Nephron progenitor cell (in vitro differentiated cells): ENCODE measurements around the gene RGS12.
A peak's percentile ranks its signal among the peaks of the same experiment; 100 is the strongest.

Experiments used
- DNase-seq: peaks from one replicate; pipeline ENCODE4 v3.0.0; 2021
- H3K27ac Mint-ChIP-seq: 2 replicates; pipeline ENCODE4 v1.8.0; 2021; ENCODE audit warnings: mild to moderate bottlenecking, moderate library complexity, mixed read lengths
- H3K27me3 Mint-ChIP-seq: 2 replicates; pipeline ENCODE4 v1.8.0; 2021; ENCODE audit warnings: mild to moderate bottlenecking, low read depth, mixed read lengths; ENCODE audit not compliant: poor library complexity
- H3K36me3 Mint-ChIP-seq: 2 replicates; pipeline ENCODE4 v1.8.0; 2021; ENCODE audit warnings: low read depth, mixed read lengths
- H3K4me1 Mint-ChIP-seq: 2 replicates; pipeline ENCODE4 v1.8.0; 2021; ENCODE audit warnings: mixed read lengths
- H3K4me3 Mint-ChIP-seq: 2 replicates; pipeline ENCODE4 v1.8.0; 2021; ENCODE audit warnings: mild to moderate bottlenecking, moderate library complexity, mixed read lengths
- H3K9me3 Mint-ChIP-seq: 2 replicates; pipeline ENCODE4 v1.8.0; 2021; ENCODE audit warnings: mild to moderate bottlenecking, moderate library complexity, mixed read lengths
- TF ChIP-seq, protein P1 (sequence below): fragments of 200-600 bp; sonication (generic); IDR thresholded peaks from 2 replicates; pipeline ENCODE4 v1.5.0; 2021; ENCODE audit warnings: antibody characterized with exemption

Gene RGS12

DNA sequence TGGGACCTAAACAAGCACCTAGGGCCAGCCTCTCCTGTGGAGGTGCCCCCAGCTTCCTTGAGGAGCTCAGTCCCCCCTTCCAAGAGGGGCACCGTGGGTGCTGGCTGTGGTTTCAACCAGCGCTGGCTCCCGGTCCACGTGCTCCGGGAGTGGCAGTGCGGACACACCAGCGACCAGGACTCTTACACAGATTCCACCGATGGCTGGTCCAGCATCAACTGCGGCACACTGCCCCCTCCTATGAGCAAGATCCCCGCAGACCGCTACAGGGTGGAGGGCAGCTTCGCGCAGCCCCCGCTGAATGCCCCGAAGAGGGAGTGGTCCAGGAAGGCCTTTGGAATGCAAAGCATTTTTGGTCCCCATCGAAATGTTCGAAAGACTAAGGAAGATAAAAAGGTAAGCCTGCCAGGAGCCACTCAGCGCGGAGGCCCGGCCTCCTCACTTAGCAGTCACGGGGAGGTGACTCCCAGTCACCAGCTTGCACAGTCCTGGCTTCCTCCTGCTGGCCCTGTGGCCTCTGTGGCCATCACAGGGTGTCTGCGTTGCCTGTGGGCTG is 24.9 kb downstream of the RGS12 start:
- H3K27ac Mint-ChIP-seq: no peak overlapping the region
- DNase-seq: no peak
- TF ChIP-seq, protein P1, sequence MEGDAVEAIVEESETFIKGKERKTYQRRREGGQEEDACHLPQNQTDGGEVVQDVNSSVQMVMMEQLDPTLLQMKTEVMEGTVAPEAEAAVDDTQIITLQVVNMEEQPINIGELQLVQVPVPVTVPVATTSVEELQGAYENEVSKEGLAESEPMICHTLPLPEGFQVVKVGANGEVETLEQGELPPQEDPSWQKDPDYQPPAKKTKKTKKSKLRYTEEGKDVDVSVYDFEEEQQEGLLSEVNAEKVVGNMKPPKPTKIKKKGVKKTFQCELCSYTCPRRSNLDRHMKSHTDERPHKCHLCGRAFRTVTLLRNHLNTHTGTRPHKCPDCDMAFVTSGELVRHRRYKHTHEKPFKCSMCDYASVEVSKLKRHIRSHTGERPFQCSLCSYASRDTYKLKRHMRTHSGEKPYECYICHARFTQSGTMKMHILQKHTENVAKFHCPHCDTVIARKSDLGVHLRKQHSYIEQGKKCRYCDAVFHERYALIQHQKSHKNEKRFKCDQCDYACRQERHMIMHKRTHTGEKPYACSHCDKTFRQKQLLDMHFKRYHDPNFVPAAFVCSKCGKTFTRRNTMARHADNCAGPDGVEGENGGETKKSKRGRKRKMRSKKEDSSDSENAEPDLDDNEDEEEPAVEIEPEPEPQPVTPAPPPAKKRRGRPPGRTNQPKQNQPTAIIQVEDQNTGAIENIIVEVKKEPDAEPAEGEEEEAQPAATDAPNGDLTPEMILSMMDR: no peak

DNA sequence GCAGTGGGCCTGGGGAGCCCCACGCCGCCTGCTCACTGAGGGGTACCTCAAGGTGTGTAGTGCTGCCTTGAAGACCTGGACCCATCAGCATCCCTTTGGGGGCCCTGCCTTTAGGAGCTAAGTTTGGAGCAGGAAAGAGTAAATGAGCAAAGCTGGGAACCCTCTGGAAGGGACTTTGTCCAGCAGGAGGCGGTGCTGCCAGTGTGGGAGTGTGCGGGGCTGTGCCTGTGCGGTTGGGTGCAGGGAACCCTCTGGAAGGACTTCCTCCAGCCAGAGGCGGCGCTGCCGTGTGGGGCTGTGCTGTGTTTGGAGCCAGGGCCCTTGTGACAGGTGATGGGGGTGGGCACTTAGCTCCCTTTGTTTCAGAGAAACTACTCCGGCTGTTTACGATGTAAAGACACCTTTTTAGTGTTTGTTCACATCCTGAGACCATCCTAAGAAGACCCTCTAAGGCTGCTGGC is 25.8 kb downstream of the RGS12 start:
- Mint-ChIP-seq H3K27ac (peak overlapping the region; percentile 42), H3K4me3 (no peak overlapping the region), H3K36me3 (peaks cover 47% of the 10 kb centered on the region), H3K9me3 (peaks cover 2% of the 10 kb centered on the region), H3K27me3 (no peaks in the 10 kb centered on the region), H3K4me1 (peaks cover 43% of the 10 kb centered on the region)
- TF ChIP-seq, protein P1: peak; percentile 13
- DNase-seq: no peak

More for the DNA sequence above, 24.9 kb downstream of the RGS12 start:
- Mint-ChIP-seq H3K4me3 (no peak overlapping the region), H3K27me3 (no peaks in the 10 kb centered on the region), H3K9me3 (no peaks in the 10 kb centered on the region), H3K36me3 (peaks cover 40% of the 10 kb centered on the region), H3K4me1 (peaks cover 51% of the 10 kb centered on the region)

DNA sequence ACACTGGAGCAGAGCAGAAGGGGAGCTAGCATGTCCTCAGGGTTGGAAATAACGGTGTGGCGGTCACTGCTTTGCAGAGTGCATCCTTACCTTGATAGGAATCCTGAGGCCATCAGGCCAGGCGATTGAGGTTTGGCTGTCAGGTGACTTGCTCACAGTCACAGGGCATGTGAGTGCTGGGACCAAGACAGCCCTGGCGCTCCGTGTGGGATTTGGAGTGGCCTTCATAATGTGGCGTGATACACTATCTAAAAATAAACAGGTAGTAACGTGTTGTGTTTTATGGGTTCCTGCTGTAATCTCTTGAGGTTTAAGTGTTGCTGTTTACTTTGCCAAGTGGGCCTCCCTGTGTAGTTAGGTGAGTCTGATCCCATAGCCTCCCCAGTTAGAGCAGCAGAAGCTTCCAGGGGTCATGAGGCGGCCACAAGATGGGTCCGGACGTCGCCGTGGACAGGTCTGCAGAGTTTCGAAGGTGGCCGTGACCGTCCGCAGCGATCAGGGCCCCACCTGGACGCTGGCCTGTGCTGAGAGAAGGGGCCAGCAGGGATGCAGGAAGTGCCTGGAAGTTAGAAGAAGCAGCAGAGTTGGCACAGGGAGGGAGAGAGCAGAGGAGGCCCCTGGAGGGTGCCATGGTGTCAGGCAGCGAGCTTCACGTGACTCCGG is 27.7 kb downstream of the RGS12 start:
- TF ChIP-seq, protein P1: no peak
- Mint-ChIP-seq H3K27ac (peak overlapping the region; percentile 41), H3K27me3 (no peaks in the 10 kb centered on the region), H3K9me3 (peaks cover 10% of the 10 kb centered on the region), H3K4me1 (peaks cover 35% of the 10 kb centered on the region), H3K36me3 (peaks cover 63% of the 10 kb centered on the region), H3K4me3 (no peak overlapping the region)
- DNase-seq: no peak

DNA sequence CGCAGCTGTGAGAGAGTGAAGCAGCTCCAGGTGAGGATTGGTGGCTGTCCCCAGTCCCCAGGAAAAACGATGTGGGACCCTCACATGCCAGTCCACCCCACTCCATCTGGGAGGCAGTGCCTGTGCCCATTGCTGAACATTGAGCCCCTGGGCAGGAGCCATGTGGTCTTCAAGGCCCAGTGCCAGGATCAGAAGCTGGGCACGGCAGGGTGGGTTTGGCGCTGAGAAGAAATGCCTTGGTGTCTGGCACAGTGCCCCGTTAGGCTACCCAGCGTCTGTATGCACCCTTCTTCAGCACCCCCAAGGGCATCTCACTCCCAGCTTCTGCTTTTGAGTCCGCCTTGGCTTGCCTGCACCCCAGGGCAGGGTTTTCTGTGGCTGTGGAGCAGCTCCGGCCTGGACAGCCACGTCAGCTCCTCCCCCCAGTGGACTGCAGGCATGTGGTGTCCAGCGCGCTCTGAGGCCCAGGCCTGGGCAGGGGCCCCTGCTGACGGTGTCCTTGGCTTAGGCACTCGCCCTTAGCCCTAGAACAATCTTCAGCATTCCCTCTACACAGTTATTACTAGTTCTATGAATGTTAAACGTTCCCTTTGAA is 28.6 kb downstream of the RGS12 start:
- peaks cover 63% of the 10 kb centered on the region for H3K36me3 Mint-ChIP-seq
- DNase-seq: no peak
- H3K4me1 Mint-ChIP-seq: peaks cover 26% of the 10 kb centered on the region
- H3K27me3 Mint-ChIP-seq: no peaks in the 10 kb centered on the region
- H3K27ac Mint-ChIP-seq: peak overlapping the region; percentile 52
- H3K4me3 Mint-ChIP-seq: no peak overlapping the region
- TF ChIP-seq, protein P1: no peak
- peaks cover 16% of the 10 kb centered on the region for H3K9me3 Mint-ChIP-seq

DNA sequence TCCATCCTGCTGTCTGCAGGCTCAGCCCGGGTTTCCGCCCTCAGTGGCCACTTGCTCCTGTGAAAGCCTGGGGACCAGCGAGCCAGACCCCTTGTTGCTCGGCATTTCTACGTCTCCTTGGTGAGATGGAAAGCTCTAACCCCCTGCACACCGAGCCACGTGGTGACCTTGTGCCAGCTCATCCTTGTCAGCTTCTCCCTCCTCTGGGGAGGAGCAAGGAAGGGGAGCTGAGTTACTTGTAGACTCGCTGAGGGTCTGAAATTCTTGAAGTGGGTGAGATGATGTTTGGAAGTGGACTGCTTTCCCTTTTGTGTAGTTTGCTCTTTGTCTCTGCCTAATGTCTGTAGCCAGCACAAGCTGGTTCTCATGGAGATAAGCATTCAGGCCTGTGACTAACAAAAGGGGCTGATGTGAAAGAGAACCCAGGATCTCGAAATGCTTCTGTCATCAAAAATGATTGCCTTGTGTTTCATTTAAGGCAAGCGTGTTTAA is 29.3 kb downstream of the RGS12 start:
- H3K27ac Mint-ChIP-seq: peak overlapping the region; percentile 52
- H3K4me3 Mint-ChIP-seq: no peak overlapping the region
- H3K9me3 Mint-ChIP-seq: peaks cover 16% of the 10 kb centered on the region
- no peak for DNase-seq
- H3K36me3 Mint-ChIP-seq: peaks cover 63% of the 10 kb centered on the region
- peaks cover 24% of the 10 kb centered on the region for H3K4me1 Mint-ChIP-seq
- TF ChIP-seq, protein P1: no peak
- no peaks in the 10 kb centered on the region for H3K27me3 Mint-ChIP-seq
